GM12865 (cell line): ENCODE results near the gene RPS24.

Experiments used
- DNase-seq: peaks from one replicate; pipeline ENCODE4 v3.0.0; 2010; ENCODE audit warnings: low read depth
- H3K4me3 ChIP-seq: 2 replicates; pipeline ENCODE4 v1.5.1; 2011; ENCODE audit warnings: mild to moderate bottlenecking, low read depth, low read length, control low read depth
- TF ChIP-seq, protein P1 (sequence below): IDR thresholded peaks from 2 replicates; pipeline ENCODE4 v1.5.1; 2011; ENCODE audit warnings: low read length, control low read depth, low read depth, inconsistent platforms; ENCODE audit not compliant: insufficient read depth; ENCODE audit errors: missing control alignments

The RPS24 gene

DNA sequence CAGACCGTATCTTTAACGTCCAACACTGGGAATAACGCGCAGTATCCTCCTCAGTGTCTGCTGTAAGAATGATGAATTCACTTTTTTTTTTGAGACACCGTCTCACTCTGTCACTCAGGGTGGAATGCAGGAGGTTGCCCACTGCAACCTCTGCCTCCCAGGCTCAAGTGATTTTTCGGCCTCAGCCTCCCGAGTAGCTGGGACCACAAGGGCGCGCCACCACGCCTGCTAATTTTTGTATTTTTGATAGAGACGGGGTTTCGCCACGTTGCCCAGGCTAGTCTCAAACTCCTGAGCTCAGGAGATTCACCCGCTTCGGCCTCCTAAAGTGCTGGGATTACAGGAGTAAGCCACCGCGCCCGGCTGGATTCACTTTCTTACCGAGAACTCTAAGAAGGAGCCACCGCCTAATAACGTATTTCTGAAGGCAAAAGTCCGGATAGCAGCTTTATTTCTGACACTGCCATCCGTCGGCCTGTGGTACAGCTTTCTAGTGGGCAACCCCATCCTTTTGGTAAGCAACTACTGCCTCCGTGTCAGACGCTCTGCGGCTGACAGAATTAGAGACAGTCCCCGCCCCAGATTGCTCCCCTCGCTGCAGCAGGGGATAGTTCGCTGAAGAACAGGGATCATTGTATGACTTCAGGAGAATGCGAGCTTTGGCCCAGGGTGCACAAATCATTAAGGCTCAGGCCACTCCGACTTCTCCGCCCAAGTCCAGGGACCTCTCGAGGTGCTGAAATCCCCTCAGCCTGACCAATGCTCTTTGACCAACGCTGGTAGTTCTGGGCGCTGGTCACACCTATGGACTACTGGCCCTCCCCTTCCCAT, 5.0 kb upstream of the RPS24 start:
- H3K4me3 ChIP-seq, result peak overlapping the region; percentile 100
- peak; percentile 42 for DNase-seq
- TF ChIP-seq, protein P1, sequence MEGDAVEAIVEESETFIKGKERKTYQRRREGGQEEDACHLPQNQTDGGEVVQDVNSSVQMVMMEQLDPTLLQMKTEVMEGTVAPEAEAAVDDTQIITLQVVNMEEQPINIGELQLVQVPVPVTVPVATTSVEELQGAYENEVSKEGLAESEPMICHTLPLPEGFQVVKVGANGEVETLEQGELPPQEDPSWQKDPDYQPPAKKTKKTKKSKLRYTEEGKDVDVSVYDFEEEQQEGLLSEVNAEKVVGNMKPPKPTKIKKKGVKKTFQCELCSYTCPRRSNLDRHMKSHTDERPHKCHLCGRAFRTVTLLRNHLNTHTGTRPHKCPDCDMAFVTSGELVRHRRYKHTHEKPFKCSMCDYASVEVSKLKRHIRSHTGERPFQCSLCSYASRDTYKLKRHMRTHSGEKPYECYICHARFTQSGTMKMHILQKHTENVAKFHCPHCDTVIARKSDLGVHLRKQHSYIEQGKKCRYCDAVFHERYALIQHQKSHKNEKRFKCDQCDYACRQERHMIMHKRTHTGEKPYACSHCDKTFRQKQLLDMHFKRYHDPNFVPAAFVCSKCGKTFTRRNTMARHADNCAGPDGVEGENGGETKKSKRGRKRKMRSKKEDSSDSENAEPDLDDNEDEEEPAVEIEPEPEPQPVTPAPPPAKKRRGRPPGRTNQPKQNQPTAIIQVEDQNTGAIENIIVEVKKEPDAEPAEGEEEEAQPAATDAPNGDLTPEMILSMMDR, result no peak

- TF ChIP-seq, protein P1, result peak; percentile 47
- peak; percentile 99 for DNase-seq
- H3K4me3 ChIP-seq, result peak within 1 kb of the TSS; percentile 100
Measured at GRCh38 chr10:78029269-78030226, 4.1 kb upstream of the RPS24 start, which contains the start of gene POLR3A. Gene POLR3A, minus strand, starts transcription at chr10:78029515. Its CDS starts 108 bp downstream, at chr10:78029407.

GRCh38 chr10:78033387-78033636, 351 bp upstream of the RPS24 start:
- DNase-seq, result no peak

DNA sequence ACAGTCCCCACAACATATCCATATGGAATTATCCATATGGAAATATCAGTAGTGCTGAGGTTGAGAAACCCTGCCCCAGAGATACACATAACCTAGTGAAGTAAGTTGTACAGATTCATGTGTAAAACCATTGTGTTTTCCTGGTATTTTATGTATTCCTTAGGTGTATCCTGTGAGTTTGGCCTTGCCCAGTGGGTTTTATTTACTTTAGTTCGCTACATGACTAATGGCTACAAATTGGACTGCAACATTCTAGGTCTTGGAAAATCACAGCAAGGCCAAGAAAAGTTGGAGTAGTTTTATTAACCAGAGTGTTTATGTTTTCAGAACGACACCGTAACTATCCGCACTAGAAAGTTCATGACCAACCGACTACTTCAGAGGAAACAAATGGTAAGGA, 1.4 kb downstream of the RPS24 start:
- peak overlapping the region; percentile 77 for H3K4me3 ChIP-seq
- TF ChIP-seq, protein P1, result no peak
- no peak for DNase-seq

More at GRCh38 chr10:78033387-78033636, 351 bp upstream of the RPS24 start:
- H3K4me3 ChIP-seq, result peak overlapping the region; percentile 56
- TF ChIP-seq, protein P1, result no peak

- H3K4me3 ChIP-seq, result peak overlapping the region; percentile 77
- TF ChIP-seq, protein P1, result no peak
- no peak for DNase-seq
Measured at GRCh38 chr10:78035437-78035836, 1.8 kb downstream of the RPS24 start.

DNA sequence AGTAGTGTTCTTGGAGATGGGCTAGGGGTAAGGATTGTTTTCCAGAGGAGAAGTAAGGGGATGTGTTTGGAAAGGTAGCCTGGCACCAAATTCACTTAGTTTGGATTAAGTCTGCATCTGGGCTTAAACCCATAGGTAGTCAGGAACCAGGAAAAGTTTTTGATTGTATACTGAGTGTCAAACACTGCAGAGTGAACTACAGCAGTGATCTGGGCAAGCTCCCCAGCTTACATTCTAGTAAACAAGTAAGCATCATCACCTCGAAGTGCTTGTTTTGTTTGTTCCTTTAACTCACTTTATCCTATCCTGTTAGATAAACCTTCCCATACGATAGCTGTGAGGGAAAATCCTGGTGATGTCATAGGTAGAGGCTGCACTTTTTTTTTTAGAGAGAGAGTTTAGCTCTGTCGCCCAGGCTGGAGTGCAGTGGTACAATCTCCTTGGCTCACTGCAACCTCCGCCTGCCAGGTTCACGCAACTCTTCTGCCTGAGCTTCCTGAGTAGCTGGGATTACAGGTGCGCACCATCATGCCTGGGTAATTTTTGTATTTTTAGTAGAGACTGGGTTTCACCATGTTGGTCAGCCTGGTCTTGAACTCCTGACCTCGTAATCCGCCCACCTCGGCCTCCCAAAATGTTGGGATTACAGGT, 2.4 kb downstream of the RPS24 start:
- H3K4me3 ChIP-seq, result peak overlapping the region; percentile 77
- DNase-seq, result no peak
- TF ChIP-seq, protein P1, result no peak
